ENCODE measurements around the gene FCHSD2. TPM values are rescaled to one million over a fixed set of nuclear protein-coding genes. Genes with fewer than 3 reads are reported as not detected.

The FCHSD2 gene
- total and polyA plus RNA-seq, 8 donors, result 5.5 to 22.5 (median 10.4) TPM

GRCh38 chr11:72929256-72929655, 212.9 kb downstream of the FCHSD2 start:
- intact Hi-C loops (cut with DNase I), result loop anchor here (5.0 to 10.0 kb wide), 3 partner anchors 246 to 256 kb away; no protein-coding TSS in a partner anchor
- 77 to 86% methylated on average over 1 of the region's 1 CpG for WGBS, 2 donors
- no peak for FAIRE-seq

GRCh38 chr11:72927380-72927779, 214.7 kb downstream of the FCHSD2 start:
- Histone ChIP-seq H3K4me3 (no peak overlapping the region), H3K36me3 (no peaks in the 10 kb centered on the region), H3K27me3 (no peaks in the 10 kb centered on the region), H3K27ac (no peak overlapping the region), H3K4me1 (peaks cover 0 to 9% (median 4%) of the 10 kb centered on the region in 3 donors), H3K9me3 (no peaks in the 10 kb centered on the region)
- no peak for TF ChIP-seq CTCF (IDR thresholded peaks at IDR 0.05)
- no peak for ATAC-seq
- intact Hi-C loops (cut with DNase I), result loop anchor here (5.0 to 10.0 kb wide), 3 partner anchors 247 to 257 kb away; no protein-coding TSS in a partner anchor
- no peak for DNase-seq
- no peak for FAIRE-seq

More at GRCh38 chr11:72929256-72929655, 212.9 kb downstream of the FCHSD2 start:
- no peak for TF ChIP-seq CTCF (IDR thresholded peaks at IDR 0.05)
- H3K27me3 ChIP-seq, result no peaks in the 10 kb centered on the region
- H3K9me3 ChIP-seq, result no peaks in the 10 kb centered on the region
- no peak overlapping the region for H3K4me3 ChIP-seq
- H3K4me1 ChIP-seq, result peaks cover 0 to 9% (median 0%) of the 10 kb centered on the region in 3 donors
- ATAC-seq, result no peak
- H3K36me3 ChIP-seq, result no peaks in the 10 kb centered on the region
- no peak for DNase-seq
- H3K27ac ChIP-seq, result no peak overlapping the region

GRCh38 chr11:72926076-72926475, 216.0 kb downstream of the FCHSD2 start:
- FAIRE-seq, result no peak
- no peak for ATAC-seq
- no peak for TF ChIP-seq CTCF (IDR thresholded peaks at IDR 0.05)
- Histone ChIP-seq H3K27me3 (no peaks in the 10 kb centered on the region), H3K4me3 (no peak overlapping the region), H3K4me1 (peaks cover 0 to 9% (median 8%) of the 10 kb centered on the region in 3 donors), H3K9me3 (no peaks in the 10 kb centered on the region), H3K36me3 (no peaks in the 10 kb centered on the region), H3K27ac (no peak overlapping the region)
- 87 to 100% methylated on average over 1 of the region's 1 CpG for WGBS, 2 donors
- DNase-seq, result no peak
- intact Hi-C loops (cut with DNase I), result loop anchor here (5.0 to 10.0 kb wide), 3 partner anchors 249 to 259 kb away; no protein-coding TSS in a partner anchor

- H3K4me1 ChIP-seq, result peaks cover 0 to 9% (median 8%) of the 10 kb centered on the region in 3 donors
- no peak for ATAC-seq
- no peak for TF ChIP-seq CTCF (IDR thresholded peaks at IDR 0.05)
- no peak for FAIRE-seq
- H3K9me3 ChIP-seq, result no peaks in the 10 kb centered on the region
- 92 to 96% methylated on average over 9 of the region's 9 CpGs for WGBS, 2 donors
- no peaks in the 10 kb centered on the region for H3K27me3 ChIP-seq
- intact Hi-C loops (cut with DNase I), result loop anchor here (5.0 to 10.0 kb wide), 3 partner anchors 249 to 259 kb away; no protein-coding TSS in a partner anchor
- H3K36me3 ChIP-seq, result no peaks in the 10 kb centered on the region
- peak in 1 of 6 donors; percentile 35 for DNase-seq
- H3K27ac ChIP-seq, result no peak overlapping the region
- H3K4me3 ChIP-seq, result no peak overlapping the region
These were observed 216.5 kb downstream of the FCHSD2 start for GRCh38 chr11:72925656-72926055.

- DNase-seq (no peak), FAIRE-seq (peak; percentile 54), ATAC-seq (peak; percentile 64 to 92 (median 84))
- Histone ChIP-seq H3K27me3 (no peaks in the 10 kb centered on the region), H3K27ac (no peak overlapping the region), H3K9me3 (no peaks in the 10 kb centered on the region), H3K4me3 (no peak overlapping the region), H3K4me1 (peaks cover 0 to 8% (median 0%) of the 10 kb centered on the region in 3 donors), H3K36me3 (no peaks in the 10 kb centered on the region)
- peak in 3 of 4 donors; percentile 8 to 35 (median 22) for TF ChIP-seq CTCF (IDR thresholded peaks at IDR 0.05)
- intact Hi-C loops (cut with DNase I), result loop anchor here (5.0 to 10.0 kb wide), 3 partner anchors 250 to 260 kb away; no protein-coding TSS in a partner anchor
- WGBS, 2 donors, result 100% methylated on average over 1 of the region's 1 CpG
These were observed 217.4 kb downstream of the FCHSD2 start for GRCh38 chr11:72924568-72925190.
